H9 (cell line): ENCODE data around the gene GPR160. TPM values are rescaled to one million over a fixed set of nuclear protein-coding genes. Genes with fewer than 3 reads are reported as not detected.

ENCODE experiments used
- DNase-seq: peaks from one replicate; pipeline ENCODE4 v3.0.0-alpha.2; 2017
- H2AFZ ChIP-seq: one replicate; pipeline ENCODE4 v1.6.1; 2013; ENCODE audit warnings: mild to moderate bottlenecking, low read length, control low read depth, moderate library complexity
- H2AK5ac ChIP-seq: 2 replicates; pipeline ENCODE4 v1.6.1; 2013; ENCODE audit warnings: low read length, control low read depth, mixed read lengths; ENCODE audit not compliant: insufficient read length
- H2BK120ac ChIP-seq: one replicate; pipeline ENCODE4 v1.6.1; 2013; ENCODE audit warnings: low read depth, mild to moderate bottlenecking, low read length, control low read depth, inconsistent platforms; ENCODE audit not compliant: poor library complexity, severe bottlenecking
- H2BK12ac ChIP-seq: 2 replicates; pipeline ENCODE4 v1.6.1; 2013; ENCODE audit warnings: low read length, control low read depth, mixed read lengths, low read depth; ENCODE audit not compliant: insufficient read length
- H2BK15ac ChIP-seq: 2 replicates; pipeline ENCODE4 v1.6.1; 2013; ENCODE audit warnings: low read depth, low read length, control low read depth
- H2BK20ac ChIP-seq: one replicate; pipeline ENCODE4 v1.6.1; 2013; ENCODE audit warnings: low read depth, mild to moderate bottlenecking, low read length, control low read depth, inconsistent platforms; ENCODE audit not compliant: poor library complexity, severe bottlenecking
- H2BK5ac ChIP-seq: 2 replicates; pipeline ENCODE4 v1.6.1; 2013; ENCODE audit warnings: low read length, control low read depth, mixed read lengths; ENCODE audit not compliant: insufficient read length
- H3K14ac ChIP-seq: 2 replicates; pipeline ENCODE4 v1.6.1; 2013; ENCODE audit warnings: low read length, control low read depth; ENCODE audit not compliant: insufficient read depth
- H3K18ac ChIP-seq: 2 replicates; pipeline ENCODE4 v1.6.1; 2013; ENCODE audit warnings: low read depth, mild to moderate bottlenecking, mixed read lengths, low read length, control low read depth; ENCODE audit not compliant: insufficient read length
- H3K23ac ChIP-seq: 2 replicates; pipeline ENCODE4 v1.6.1; 2013; ENCODE audit warnings: low read length, control low read depth, mixed read lengths, low read depth; ENCODE audit not compliant: insufficient read length
- H3K23me2 ChIP-seq: 2 replicates; pipeline ENCODE4 v1.6.1; 2013; ENCODE audit warnings: low read depth, mild to moderate bottlenecking, mixed read lengths, low read length, control low read depth; ENCODE audit not compliant: insufficient read length, poor library complexity, severe bottlenecking
- H3K27ac ChIP-seq: 2 replicates; pipeline ENCODE4 v1.5.1; 2013; ENCODE audit warnings: low read length, control low read depth, mixed read lengths, low read depth; ENCODE audit not compliant: insufficient read length
- H3K27me3 ChIP-seq: 2 replicates; pipeline ENCODE4 v1.6.1; 2013; ENCODE audit warnings: low read length, control low read depth, inconsistent platforms; ENCODE audit not compliant: insufficient read depth
- H3K4ac ChIP-seq: 2 replicates; pipeline ENCODE4 v1.6.1; 2013; ENCODE audit warnings: low read depth, mild to moderate bottlenecking, control low read depth, inconsistent platforms, low read length, moderate library complexity
- H3K4me1 ChIP-seq: 2 replicates; pipeline ENCODE4 v1.6.1; 2013; ENCODE audit warnings: low read length, control low read depth, inconsistent platforms; ENCODE audit not compliant: insufficient read depth
- H3K4me2 ChIP-seq: 2 replicates; pipeline ENCODE4 v1.6.1; 2013; ENCODE audit warnings: low read length, control low read depth, mixed read lengths; ENCODE audit not compliant: insufficient read length, insufficient read depth
- H3K56ac ChIP-seq: 2 replicates; pipeline ENCODE4 v1.6.1; 2013; ENCODE audit warnings: low read depth, mild to moderate bottlenecking, mixed read lengths, low read length, control low read depth; ENCODE audit not compliant: insufficient read length
- H3K79me1 ChIP-seq: 2 replicates; pipeline ENCODE4 v1.6.1; 2013; ENCODE audit warnings: low read depth, mild to moderate bottlenecking, moderate library complexity, low read length, control low read depth, inconsistent platforms; ENCODE audit not compliant: insufficient read depth, poor library complexity, severe bottlenecking
- H3K79me2 ChIP-seq: 2 replicates; pipeline ENCODE4 v1.6.1; 2013; ENCODE audit warnings: low read length, control low read depth, inconsistent platforms; ENCODE audit not compliant: insufficient read depth
- H3K9ac ChIP-seq: 2 replicates; pipeline ENCODE4 v1.6.1; 2013; ENCODE audit warnings: low read length, control low read depth, mixed read lengths; ENCODE audit not compliant: insufficient read length; ENCODE audit errors: extremely low read depth
- H3K9me3 ChIP-seq: one replicate; pipeline ENCODE4 v1.6.1; 2013; ENCODE audit warnings: low read depth, low read length, inconsistent platforms; ENCODE audit not compliant: control insufficient read depth
- H3T11ph ChIP-seq: one replicate; pipeline ENCODE4 v1.6.1; 2013; ENCODE audit warnings: mild to moderate bottlenecking, low read length, control low read depth, inconsistent platforms
- H4K20me1 ChIP-seq: one replicate; pipeline ENCODE4 v1.6.1; 2013; ENCODE audit not compliant: control insufficient read depth, insufficient read length, insufficient read depth
- H4K5ac ChIP-seq: 2 replicates; pipeline ENCODE4 v1.6.1; 2013; ENCODE audit warnings: low read depth, mild to moderate bottlenecking, mixed read lengths, low read length, control low read depth; ENCODE audit not compliant: insufficient read length
- H4K8ac ChIP-seq: replicated peaks from 2 replicates; pipeline ENCODE4 v1.6.1; 2013; ENCODE audit warnings: low read length, control low read depth, mixed read lengths, low read depth; ENCODE audit not compliant: insufficient read length
- H4K91ac ChIP-seq: 2 replicates; pipeline ENCODE4 v1.6.1; 2013; ENCODE audit warnings: low read depth, mild to moderate bottlenecking, moderate library complexity, mixed read lengths, low read length, control low read depth; ENCODE audit not compliant: insufficient read length
- H3K27ac Mint-ChIP-seq, 3 experiments: 2 replicates in 2 of 3; 3 replicates in 1 of 3; pipeline ENCODE4 v1.8.0; 2020 to 2021; ENCODE audit warnings: mixed read lengths in 3 of 3, mild to moderate bottlenecking in 1 of 3, moderate library complexity in 1 of 3
- H3K27me3 Mint-ChIP-seq: 2 replicates; pipeline ENCODE4 v1.8.0; 2021; ENCODE audit warnings: low read depth, mild to moderate bottlenecking, moderate library complexity, mixed read lengths
- H3K36me3 Mint-ChIP-seq, 3 experiments: 2 replicates in 2 of 3; 3 replicates in 1 of 3; pipeline ENCODE4 v1.8.0; 2020 to 2021; ENCODE audit warnings: low read depth in 3 of 3, mixed read lengths in 3 of 3; ENCODE audit not compliant: insufficient read depth in 1 of 3
- H3K4me1 Mint-ChIP-seq, 2 experiments: 2 replicates each; pipeline ENCODE4 v1.8.0; 2020; ENCODE audit warnings: mixed read lengths in 2 of 2
- H3K4me3 Mint-ChIP-seq, 2 experiments: 2 replicates in 1 of 2; 3 replicates in 1 of 2; pipeline ENCODE4 v1.8.0; 2020 to 2021; ENCODE audit warnings: mild to moderate bottlenecking in 2 of 2, mixed read lengths in 2 of 2, moderate library complexity in 1 of 2
- H3K9me3 Mint-ChIP-seq, 2 experiments: 2 replicates in 1 of 2; 3 replicates in 1 of 2; pipeline ENCODE4 v1.8.0; 2020; ENCODE audit warnings: mild to moderate bottlenecking in 2 of 2, mixed read lengths in 2 of 2, moderate library complexity in 1 of 2
- CTCF ChIP-seq: fragments of 200-600 bp; sonication (generic); conservative IDR thresholded peaks from 3 replicates; pipeline ENCODE4 v1.8.0; 2021; ENCODE audit warnings: antibody characterized with exemption, mild to moderate bottlenecking
- WGBS: extraction: QIAGEN DNeasy Blood & Tissue Kit; methylation state at CpG from one replicate; pipeline ENCODE4 v1.1.7; 2013; ENCODE audit warnings: missing lambda C conversion rate, low lambda C conversion rate, mixed read lengths; ENCODE audit not compliant: insufficient read length; ENCODE audit errors: extremely low coverage; 5-methylcytosine and 5-hydroxymethylcytosine counted together
- total RNA-seq: library from RNA; stranded (reverse); gene quantifications from 2 replicates; pipeline ENCODE4 v1.2.1, GENCODE V29; 2021

GPR160 gene
- total RNA-seq, 1 experiment from 2014 or later = 14.1 TPM

GRCh38 chr3:170081079-170081741 lies 43.4 kb downstream of the GPR160 start:
- H3K27me3 Mint-ChIP-seq = no peaks in the 10 kb centered on the region
- no peaks in the 10 kb centered on the region for H3K27me3 ChIP-seq
- H4K91ac ChIP-seq = no peak overlapping the region
- no peaks in the 10 kb centered on the region for H3K9me3 ChIP-seq
- no CpG with 5 or more reads among the region's 1 CpG for WGBS
- no peak overlapping the region for H3K9ac ChIP-seq
- no peak overlapping the region for H3T11ph ChIP-seq
- peaks cover 3 to 20% (median 20%) of the 10 kb centered on the region in 3 experiments; a peak in 5 of 7 replicates for H3K36me3 Mint-ChIP-seq
- H2AK5ac ChIP-seq = no peak overlapping the region
- H4K20me1 ChIP-seq = no peaks in the 10 kb centered on the region
- no peak overlapping the region for H2BK5ac ChIP-seq
- H3K27ac Mint-ChIP-seq = no peak overlapping the region
- H2BK12ac ChIP-seq = no peak overlapping the region
- no peak overlapping the region for H3K27ac ChIP-seq
- H3K79me1 ChIP-seq = no peaks in the 10 kb centered on the region
- H3K14ac ChIP-seq = no peak overlapping the region
- H3K4me1 ChIP-seq = no peaks in the 10 kb centered on the region; the same call in 1 of the 2 replicates
- H4K5ac ChIP-seq = no peak overlapping the region
- DNase-seq = no peak
- H3K79me2 ChIP-seq = no peaks in the 10 kb centered on the region
- no peak overlapping the region for H2BK120ac ChIP-seq
- H3K56ac ChIP-seq = no peak overlapping the region
- no peak overlapping the region for H3K4me2 ChIP-seq
- no peak overlapping the region for H3K4ac ChIP-seq
- H3K23ac ChIP-seq = no peak overlapping the region
- no peak overlapping the region for H3K18ac ChIP-seq
- no peaks in the 10 kb centered on the region for H3K9me3 Mint-ChIP-seq
- no peak overlapping the region for H2BK15ac ChIP-seq
- H2BK20ac ChIP-seq = no peak overlapping the region
- no peak overlapping the region for H2AFZ ChIP-seq
- no peak overlapping the region for H3K4me3 Mint-ChIP-seq
- peaks cover 0 to 6% of the 10 kb centered on the region in 2 experiments; a peak in 2 of 4 replicates for H3K4me1 Mint-ChIP-seq
- no peak for TF ChIP-seq CTCF
- H3K23me2 ChIP-seq = no peaks in the 10 kb centered on the region
- H4K8ac ChIP-seq = no peak overlapping the region
